AG10803 (cell line): ENCODE results near the gene SAAL1.

Source experiments
- DNase-seq: peaks from one replicate; pipeline ENCODE4 v3.0.0; 2010; ENCODE audit warnings: low read depth
- H3K4me3 ChIP-seq: 2 replicates; pipeline ENCODE4 v1.5.1; 2011; ENCODE audit warnings: mild to moderate bottlenecking, low read length, control low read depth
- TF ChIP-seq, protein P1 (sequence below): conservative IDR thresholded peaks from 2 replicates; pipeline ENCODE4 v1.5.1; 2011; ENCODE audit warnings: mild to moderate bottlenecking, low read length, control low read depth, inconsistent platforms

SAAL1 gene

DNA sequence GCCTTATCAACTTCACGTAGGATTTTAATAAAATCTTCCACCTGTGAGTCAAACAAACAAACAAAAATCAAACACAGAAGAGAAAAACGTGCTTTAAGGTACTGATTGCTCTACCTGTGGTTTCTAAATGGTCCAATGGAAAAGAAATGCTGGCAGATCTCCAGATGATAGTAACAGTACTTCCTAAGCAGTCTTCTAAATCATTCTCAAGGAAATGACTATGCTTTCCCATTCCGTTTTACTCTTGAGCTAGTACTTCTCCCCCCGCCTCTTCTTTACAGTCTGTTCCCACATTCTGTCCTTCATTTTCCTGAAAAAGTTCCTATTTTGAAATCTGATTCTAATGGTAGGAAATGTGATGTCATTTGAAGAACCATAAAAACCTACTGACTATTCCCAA lies 25.4 kb downstream of the SAAL1 start:
- TF ChIP-seq, protein P1, sequence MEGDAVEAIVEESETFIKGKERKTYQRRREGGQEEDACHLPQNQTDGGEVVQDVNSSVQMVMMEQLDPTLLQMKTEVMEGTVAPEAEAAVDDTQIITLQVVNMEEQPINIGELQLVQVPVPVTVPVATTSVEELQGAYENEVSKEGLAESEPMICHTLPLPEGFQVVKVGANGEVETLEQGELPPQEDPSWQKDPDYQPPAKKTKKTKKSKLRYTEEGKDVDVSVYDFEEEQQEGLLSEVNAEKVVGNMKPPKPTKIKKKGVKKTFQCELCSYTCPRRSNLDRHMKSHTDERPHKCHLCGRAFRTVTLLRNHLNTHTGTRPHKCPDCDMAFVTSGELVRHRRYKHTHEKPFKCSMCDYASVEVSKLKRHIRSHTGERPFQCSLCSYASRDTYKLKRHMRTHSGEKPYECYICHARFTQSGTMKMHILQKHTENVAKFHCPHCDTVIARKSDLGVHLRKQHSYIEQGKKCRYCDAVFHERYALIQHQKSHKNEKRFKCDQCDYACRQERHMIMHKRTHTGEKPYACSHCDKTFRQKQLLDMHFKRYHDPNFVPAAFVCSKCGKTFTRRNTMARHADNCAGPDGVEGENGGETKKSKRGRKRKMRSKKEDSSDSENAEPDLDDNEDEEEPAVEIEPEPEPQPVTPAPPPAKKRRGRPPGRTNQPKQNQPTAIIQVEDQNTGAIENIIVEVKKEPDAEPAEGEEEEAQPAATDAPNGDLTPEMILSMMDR, result no peak
- H3K4me3 ChIP-seq, result no peak overlapping the region
- DNase-seq, result no peak

DNA sequence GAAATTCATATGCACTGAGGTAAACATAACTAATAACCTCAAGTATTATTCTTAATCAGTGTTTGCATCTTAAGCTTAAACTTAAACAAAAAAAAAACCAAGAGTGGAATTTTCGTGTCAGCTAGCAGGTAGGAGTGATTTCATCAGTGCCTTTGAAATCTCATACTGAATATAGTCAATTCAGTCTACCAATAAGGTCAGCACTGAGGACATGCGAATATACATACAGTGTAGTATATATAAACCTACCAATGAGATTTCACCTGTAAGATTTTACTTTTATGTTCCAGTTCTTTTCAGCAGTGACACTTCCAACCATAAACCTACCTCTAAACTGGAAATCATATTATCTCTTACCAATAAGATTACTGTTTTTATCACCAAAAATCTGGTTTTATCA lies 27.0 kb downstream of the SAAL1 start:
- no peak for DNase-seq
- TF ChIP-seq, protein P1, result no peak
- H3K4me3 ChIP-seq, result no peak overlapping the region

DNA sequence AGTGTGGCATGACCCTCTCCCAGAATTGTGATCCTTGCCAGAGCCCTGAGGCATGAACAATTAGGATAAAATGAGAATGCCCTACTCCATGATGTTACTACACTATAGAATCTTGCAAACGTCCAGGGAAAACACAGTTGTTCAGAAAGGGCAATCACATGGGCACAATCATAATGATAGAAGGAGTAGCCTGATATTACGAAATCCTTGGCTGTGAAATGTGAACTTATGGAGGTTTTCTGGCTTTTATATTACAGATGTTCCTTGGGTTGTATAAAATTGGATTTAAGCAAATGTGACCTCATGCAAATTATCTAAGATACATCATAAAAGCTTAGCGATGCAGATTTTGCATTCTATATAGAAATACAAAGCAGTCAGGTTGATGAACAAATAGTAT lies 30.4 kb downstream of the SAAL1 start:
- TF ChIP-seq, protein P1, result no peak
- no peak overlapping the region for H3K4me3 ChIP-seq
- no peak for DNase-seq

DNA sequence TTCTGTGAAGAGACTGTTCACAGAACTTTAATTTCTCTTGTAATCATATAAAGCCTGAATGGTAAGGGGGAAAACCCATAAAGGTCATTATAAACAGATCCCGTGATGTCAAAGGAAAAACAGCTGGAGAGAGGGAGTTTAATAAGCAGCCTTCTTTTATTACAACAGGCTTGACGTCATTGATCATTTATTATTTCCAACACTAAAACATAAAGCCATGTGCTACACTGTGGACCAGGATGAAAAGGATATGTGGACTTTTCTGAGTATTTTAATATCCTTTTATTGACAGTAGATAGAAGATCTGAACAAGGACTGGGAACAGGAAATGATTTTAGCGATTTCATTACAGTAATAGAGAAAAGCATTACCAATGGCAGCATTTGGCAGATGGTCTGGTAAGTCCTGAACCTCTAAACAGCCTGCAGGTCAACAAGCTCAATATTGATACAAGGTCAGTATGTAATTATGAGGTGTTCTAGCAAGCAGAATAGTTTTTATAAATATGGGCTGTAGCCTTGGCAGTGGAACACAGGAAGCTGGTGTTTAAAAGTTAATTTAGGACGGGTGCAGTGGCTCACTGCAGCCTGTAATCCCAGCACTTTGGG lies 34.7 kb downstream of the SAAL1 start:
- no peak for DNase-seq
- TF ChIP-seq, protein P1, result no peak

DNA sequence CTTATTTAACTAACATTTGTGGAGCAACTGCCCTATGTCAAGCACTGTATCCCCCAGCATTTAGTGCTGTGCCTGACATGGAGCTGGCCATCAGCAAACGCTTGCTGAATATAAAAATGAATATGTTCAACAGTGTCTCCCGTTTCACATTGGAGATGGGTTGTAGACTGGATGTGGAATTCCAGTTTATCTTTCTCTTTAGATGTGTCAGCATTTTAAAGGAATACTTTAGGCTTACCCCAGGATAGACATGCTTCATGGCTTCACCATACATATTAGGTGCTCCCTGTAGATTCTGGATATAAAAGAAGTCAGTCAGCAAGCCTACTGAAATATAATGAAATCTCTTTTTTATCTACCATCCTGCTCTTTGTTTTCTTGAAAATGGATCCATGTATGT lies 38.5 kb downstream of the SAAL1 start:
- no peak overlapping the region for H3K4me3 ChIP-seq
- TF ChIP-seq, protein P1, result no peak
- DNase-seq, result no peak

More for the DNA sequence above, 34.7 kb downstream of the SAAL1 start:
- no peak overlapping the region for H3K4me3 ChIP-seq

DNA sequence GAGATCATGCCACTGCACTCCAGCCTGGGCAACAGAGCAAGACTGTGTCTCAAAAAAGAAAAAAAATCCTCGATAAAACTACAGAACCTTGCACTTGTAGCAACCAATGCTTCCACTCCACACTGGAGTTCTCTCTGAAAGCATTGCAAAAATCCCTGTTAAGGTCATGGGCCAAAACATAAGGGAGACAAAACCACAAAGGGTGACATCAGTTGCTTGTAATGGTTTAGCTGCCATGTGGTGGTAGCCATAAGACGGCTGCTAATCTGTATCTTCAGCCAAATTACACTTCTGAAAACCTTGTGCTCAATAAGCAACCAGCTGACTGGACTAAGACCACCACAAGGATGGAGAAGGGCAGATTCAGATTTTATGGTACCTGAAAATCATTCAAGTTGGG lies 39.3 kb downstream of the SAAL1 start:
- peak; percentile 44 for DNase-seq
- TF ChIP-seq, protein P1, result no peak

DNA sequence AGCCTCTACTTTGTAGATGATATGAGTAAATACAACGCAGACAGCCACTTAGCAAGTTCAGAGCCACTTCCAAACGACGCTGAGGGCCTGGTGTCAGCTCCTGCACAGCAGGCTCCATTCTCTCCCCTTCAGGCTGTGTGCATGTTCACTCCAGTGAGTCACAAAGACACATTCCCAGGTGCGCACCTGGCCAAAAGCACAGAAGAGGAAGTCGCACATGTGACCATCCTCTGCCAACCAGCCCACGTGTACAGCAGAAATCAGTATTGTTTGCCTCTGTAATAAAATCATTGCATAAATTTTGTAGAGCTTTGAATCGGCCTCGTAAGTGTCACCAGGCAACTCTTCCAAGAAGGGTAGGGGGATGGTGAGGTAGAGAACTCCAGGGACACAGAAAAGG lies 40.3 kb downstream of the SAAL1 start:
- H3K4me3 ChIP-seq, result no peak overlapping the region
- no peak for DNase-seq

More for the DNA sequence above, 39.3 kb downstream of the SAAL1 start:
- H3K4me3 ChIP-seq, result no peak overlapping the region

More for the DNA sequence above, 40.3 kb downstream of the SAAL1 start:
- TF ChIP-seq, protein P1, result no peak
